RWPE2 (cell line): ENCODE results near the gene ALDOC.

Experiments used
- ATAC-seq: fragments of 200-7000 bp; cut with Tn5 transposase; 3 replicates; pipeline ENCODE4 v1.9.1; 2021; ENCODE audit warnings: low read depth
- DNase-seq: peaks from one replicate; pipeline ENCODE4 v3.0.0-alpha.2; 2020; ENCODE audit warnings: low spot score
- H3K27ac ChIP-seq: fragments of 450-650 bp; 2 replicates; pipeline ENCODE4 v1.5.1; 2017; ENCODE audit warnings: mild to moderate bottlenecking; ENCODE audit not compliant: poor library complexity, severe bottlenecking
- H3K27me3 ChIP-seq: fragments of 250-450 bp; sonication (Bioruptor Pico); 2 replicates; pipeline ENCODE4 v1.5.1; 2021; ENCODE audit warnings: mild to moderate bottlenecking, moderate library complexity; ENCODE audit not compliant: insufficient read depth, poor library complexity, severe bottlenecking
- H3K36me3 ChIP-seq: fragments of 250-450 bp; sonication (Bioruptor Pico); 2 replicates; pipeline ENCODE4 v1.5.1; 2020; ENCODE audit warnings: low read depth, mild to moderate bottlenecking, moderate library complexity
- H3K4me1 ChIP-seq: fragments of 250-450 bp; sonication (Bioruptor Pico); 2 replicates; pipeline ENCODE4 v1.5.1; 2021; ENCODE audit warnings: mild to moderate bottlenecking, moderate library complexity; ENCODE audit not compliant: insufficient read depth, poor library complexity, severe bottlenecking
- H3K4me3 ChIP-seq: fragments of 250-450 bp; sonication (Bioruptor Pico); 2 replicates; pipeline ENCODE4 v1.5.1; 2021; ENCODE audit warnings: mild to moderate bottlenecking, moderate library complexity; ENCODE audit not compliant: severe bottlenecking
- H3K9me3 ChIP-seq: fragments of 250-450 bp; sonication (Bioruptor Pico); 2 replicates; pipeline ENCODE4 v1.5.1; 2021; ENCODE audit warnings: mild to moderate bottlenecking, moderate library complexity; ENCODE audit not compliant: severe bottlenecking
- TF ChIP-seq, protein P1 (sequence below): fragments of 450-650 bp; IDR thresholded peaks from one replicate; pipeline ENCODE4 v1.5.1; 2017; ENCODE audit warnings: mild to moderate bottlenecking, moderate library complexity; ENCODE audit not compliant: poor library complexity, severe bottlenecking

Gene ALDOC

DNA sequence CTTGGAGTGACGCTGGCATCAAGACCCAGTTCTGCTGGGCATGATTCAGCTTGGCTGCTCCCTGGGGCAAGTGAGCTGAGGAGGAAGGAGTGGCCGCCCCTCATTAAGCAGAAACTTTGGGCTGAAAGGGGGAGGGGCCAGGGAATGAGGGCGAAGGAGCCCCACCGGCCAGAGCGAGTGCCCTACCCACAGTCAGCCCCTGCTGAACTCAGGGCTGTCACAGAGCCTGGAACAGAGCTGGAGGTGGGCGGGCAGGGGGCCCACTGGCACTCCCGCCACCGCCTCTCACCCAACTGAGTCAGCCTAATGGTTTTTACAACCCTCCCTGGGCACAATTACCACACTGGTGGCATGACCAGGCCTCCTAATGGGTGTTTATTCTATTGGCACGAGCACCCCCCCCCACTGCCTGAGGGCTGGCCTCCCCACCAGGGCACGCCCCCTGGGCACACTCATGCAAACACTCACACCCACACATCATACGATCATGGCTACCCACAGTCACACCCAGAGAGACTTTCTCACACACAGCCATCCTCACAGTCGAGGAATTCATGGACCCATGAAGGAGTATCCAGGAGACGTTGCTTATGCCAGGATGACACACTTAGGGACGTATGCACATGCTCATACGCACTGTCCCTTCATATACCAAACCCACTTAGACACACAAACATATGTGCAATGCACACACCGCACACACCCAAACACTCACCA lies 43.4 kb downstream of the ALDOC start:
- no peak overlapping the region for H3K27ac ChIP-seq
- no peak for DNase-seq
- peak; percentile 56 for ATAC-seq
- peaks cover 9% of the 10 kb centered on the region for H3K4me1 ChIP-seq
- H3K9me3 ChIP-seq, result no peaks in the 10 kb centered on the region
- TF ChIP-seq, protein P1, sequence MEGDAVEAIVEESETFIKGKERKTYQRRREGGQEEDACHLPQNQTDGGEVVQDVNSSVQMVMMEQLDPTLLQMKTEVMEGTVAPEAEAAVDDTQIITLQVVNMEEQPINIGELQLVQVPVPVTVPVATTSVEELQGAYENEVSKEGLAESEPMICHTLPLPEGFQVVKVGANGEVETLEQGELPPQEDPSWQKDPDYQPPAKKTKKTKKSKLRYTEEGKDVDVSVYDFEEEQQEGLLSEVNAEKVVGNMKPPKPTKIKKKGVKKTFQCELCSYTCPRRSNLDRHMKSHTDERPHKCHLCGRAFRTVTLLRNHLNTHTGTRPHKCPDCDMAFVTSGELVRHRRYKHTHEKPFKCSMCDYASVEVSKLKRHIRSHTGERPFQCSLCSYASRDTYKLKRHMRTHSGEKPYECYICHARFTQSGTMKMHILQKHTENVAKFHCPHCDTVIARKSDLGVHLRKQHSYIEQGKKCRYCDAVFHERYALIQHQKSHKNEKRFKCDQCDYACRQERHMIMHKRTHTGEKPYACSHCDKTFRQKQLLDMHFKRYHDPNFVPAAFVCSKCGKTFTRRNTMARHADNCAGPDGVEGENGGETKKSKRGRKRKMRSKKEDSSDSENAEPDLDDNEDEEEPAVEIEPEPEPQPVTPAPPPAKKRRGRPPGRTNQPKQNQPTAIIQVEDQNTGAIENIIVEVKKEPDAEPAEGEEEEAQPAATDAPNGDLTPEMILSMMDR, result no peak
- H3K4me3 ChIP-seq, result no peak overlapping the region
- no peaks in the 10 kb centered on the region for H3K27me3 ChIP-seq
- H3K36me3 ChIP-seq, result no peaks in the 10 kb centered on the region

DNA sequence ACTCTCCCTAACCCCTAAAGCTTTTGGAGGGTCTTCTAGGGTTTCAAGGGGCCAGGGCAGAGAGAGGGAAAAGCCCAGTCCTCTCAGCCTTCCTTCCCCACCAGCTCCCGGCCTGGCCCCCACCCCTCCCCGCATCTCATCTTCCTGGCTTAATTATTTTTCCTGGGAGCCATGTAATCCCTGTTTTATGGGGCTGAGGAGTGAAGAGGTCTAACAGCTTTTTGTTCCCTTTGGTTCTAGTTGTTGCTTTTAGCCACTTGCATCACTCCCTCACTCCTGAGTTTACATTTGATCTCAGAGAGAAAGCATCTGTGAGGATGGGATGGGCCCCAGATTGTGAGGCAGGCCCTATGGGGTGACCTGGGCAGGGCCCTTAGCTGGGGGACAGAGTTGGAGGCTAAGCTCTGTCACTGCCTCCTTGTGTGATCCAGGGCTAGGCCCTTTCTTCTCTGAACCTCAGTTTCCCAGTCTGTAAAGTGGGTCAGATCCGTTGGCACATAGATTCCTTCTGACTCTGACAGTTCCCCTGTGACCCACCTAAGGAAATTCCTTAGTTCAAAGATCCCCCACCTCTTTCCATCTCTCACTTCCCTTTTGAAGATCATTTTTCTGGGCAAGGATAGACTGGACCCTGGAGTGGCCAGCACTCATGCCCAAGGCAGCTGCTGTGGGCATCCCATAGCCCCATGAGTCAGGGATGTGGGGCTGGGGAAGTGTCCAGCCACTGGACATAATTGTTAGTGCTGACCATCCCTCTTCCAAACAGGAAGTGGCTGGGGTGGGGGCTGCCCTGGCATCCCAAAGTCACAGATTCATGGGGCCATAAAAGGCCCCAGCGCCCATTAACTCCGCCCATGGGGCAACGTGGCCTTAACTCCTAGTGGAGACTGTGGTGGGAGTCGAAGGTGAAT lies 44.4 kb downstream of the ALDOC start:
- no peak for ATAC-seq
- Histone ChIP-seq H3K27ac (no peak overlapping the region), H3K36me3 (no peaks in the 10 kb centered on the region), H3K27me3 (no peaks in the 10 kb centered on the region), H3K4me1 (peaks cover 9% of the 10 kb centered on the region), H3K9me3 (no peaks in the 10 kb centered on the region), H3K4me3 (no peak overlapping the region)
- TF ChIP-seq, protein P1, result no peak
- DNase-seq, result no peak

DNA sequence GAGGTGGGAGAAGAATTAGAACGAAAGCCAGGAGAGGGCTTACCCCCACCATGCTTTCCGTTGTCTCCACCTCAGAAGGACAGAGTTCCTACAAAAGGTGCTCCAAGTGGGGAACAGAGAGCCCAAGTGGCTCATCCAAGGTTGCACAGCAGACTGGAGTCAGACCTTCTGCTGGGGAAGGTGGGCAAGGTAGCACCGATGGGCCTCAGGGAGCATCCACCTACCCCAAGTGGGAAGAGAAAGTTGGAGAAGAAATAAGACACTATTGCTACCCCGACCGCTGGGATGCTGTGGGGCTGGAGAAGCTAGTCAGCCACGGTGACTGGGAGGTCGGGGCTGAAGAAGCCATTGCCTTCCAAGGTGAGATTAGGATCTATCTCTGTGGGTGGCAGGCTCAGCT lies 45.8 kb downstream of the ALDOC start:
- Histone ChIP-seq H3K9me3 (no peaks in the 10 kb centered on the region), H3K4me1 (peaks cover 10% of the 10 kb centered on the region), H3K27ac (no peak overlapping the region), H3K27me3 (no peaks in the 10 kb centered on the region), H3K36me3 (no peaks in the 10 kb centered on the region), H3K4me3 (no peak overlapping the region)
- DNase-seq (no peak), ATAC-seq (no peak)
- TF ChIP-seq, protein P1, result no peak

DNA sequence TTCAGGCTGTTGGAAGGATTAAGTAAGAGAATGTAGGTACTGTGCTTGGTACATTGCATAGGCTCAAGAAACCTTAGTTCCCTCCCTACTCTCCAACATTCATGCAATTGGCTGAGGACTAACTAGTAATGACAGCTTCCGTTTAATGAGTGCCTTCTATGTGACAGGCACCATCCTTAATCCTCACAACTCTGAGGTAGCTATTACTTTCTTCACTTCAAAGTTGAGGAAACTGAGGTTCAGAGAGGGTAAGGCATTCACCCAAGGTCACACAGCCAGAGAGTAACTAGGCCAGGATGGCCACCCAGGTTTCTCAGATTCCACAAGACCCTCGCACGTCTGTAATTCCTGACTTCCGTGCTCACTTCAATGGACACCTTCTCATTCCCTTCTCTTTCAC lies 46.4 kb downstream of the ALDOC start:
- DNase-seq (no peak), ATAC-seq (no peak)
- Histone ChIP-seq H3K36me3 (no peaks in the 10 kb centered on the region), H3K4me3 (no peak overlapping the region), H3K9me3 (no peaks in the 10 kb centered on the region), H3K27ac (no peak overlapping the region), H3K27me3 (no peaks in the 10 kb centered on the region), H3K4me1 (peaks cover 16% of the 10 kb centered on the region)
- TF ChIP-seq, protein P1, result no peak
